GM10266 (cell line): Measurements from ENCODE around the gene ACSS2.

ENCODE experiments used
- DNase-seq: peaks from one replicate; pipeline ENCODE4 v3.0.0; 2012; ENCODE audit errors: extremely low spot score
- TF ChIP-seq, protein P1 (sequence below): IDR thresholded peaks from 2 replicates; pipeline ENCODE4 v1.5.1; 2012; ENCODE audit warnings: mild to moderate bottlenecking, low read depth; ENCODE audit not compliant: control insufficient read depth, insufficient read depth; ENCODE audit errors: missing control alignments

Gene ACSS2

DNA sequence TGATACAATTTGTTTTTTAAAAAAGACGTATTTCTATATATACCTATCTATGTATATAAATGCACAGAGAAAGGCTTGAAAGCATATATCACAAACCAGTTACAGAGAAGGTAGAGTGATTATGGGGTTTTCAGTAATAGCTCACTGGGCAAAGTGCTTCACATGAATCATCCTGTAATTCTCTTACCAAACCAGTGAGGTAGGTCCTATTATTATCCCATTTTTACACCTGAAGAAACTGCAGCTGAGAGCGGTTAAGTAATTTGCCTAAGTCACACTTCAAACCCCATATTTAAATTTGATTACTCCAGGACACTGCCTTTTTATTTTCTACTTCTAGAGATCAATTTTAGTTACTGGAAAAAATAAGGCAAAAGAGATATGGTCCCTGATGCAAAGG, 74.8 kb downstream of the ACSS2 start:
- no peak for DNase-seq
- TF ChIP-seq, protein P1, sequence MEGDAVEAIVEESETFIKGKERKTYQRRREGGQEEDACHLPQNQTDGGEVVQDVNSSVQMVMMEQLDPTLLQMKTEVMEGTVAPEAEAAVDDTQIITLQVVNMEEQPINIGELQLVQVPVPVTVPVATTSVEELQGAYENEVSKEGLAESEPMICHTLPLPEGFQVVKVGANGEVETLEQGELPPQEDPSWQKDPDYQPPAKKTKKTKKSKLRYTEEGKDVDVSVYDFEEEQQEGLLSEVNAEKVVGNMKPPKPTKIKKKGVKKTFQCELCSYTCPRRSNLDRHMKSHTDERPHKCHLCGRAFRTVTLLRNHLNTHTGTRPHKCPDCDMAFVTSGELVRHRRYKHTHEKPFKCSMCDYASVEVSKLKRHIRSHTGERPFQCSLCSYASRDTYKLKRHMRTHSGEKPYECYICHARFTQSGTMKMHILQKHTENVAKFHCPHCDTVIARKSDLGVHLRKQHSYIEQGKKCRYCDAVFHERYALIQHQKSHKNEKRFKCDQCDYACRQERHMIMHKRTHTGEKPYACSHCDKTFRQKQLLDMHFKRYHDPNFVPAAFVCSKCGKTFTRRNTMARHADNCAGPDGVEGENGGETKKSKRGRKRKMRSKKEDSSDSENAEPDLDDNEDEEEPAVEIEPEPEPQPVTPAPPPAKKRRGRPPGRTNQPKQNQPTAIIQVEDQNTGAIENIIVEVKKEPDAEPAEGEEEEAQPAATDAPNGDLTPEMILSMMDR = no peak

DNA sequence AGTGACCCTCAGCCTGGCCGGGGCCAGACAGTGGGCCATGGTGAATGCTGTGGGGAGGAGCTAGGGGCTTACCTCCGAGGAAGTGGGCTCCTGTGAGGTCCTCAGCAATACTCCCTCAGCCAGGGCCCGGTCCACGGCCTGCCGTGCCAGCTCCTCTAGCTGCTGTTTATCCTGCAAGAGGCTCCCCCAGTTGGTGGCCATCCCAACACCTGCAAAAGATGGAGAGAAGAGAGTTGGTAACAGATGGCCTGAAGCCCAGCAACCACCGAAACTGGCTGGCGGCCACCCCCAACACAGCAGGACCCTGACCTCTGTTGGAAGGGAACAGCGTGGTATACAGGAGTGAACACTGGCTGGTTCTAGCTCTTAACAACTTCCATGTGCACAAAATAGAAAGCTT, 75.2 kb downstream of the ACSS2 start:
- no peak for DNase-seq

DNA sequence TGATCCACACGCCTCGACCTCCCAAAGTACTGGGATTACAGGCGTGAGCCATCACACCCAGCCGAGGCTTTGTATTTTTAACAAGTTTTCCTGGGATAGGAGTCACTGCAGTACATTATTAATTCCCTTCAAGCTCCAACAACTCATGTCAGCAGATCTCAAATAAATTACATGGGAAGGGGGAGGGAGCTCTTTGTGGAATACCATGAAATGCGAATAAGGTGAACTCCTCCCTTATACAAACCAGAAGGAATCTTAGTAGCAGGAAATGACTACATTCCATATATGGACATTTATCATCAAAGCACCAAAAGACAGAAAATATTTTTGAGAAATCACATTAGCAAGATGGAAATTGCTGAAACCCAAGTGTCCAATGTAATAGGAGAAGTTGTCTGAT, 76.3 kb downstream of the ACSS2 start:
- DNase-seq = no peak
- TF ChIP-seq, protein P1 = no peak

More for the DNA sequence above, 75.2 kb downstream of the ACSS2 start:
- TF ChIP-seq, protein P1 = no peak

DNA sequence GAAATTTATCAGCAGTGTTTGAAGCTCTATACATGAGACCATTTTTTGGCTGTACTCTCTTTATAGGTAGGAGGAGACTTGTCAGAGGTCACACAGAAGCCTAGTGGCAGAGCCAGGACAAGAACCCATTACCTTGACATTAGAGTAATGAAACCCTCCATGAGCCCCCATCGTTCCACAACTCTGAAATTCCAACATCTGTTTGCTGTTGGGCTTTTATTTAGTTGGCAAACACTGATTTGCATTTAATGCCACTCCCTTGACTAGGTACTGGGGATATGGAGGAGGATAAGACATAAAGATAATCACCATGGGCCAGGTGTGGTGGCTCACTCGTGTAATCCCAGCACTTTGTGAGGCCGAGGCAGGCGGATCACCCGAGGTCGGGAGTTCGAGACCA, 77.5 kb downstream of the ACSS2 start:
- TF ChIP-seq, protein P1 = no peak
- no peak for DNase-seq

DNA sequence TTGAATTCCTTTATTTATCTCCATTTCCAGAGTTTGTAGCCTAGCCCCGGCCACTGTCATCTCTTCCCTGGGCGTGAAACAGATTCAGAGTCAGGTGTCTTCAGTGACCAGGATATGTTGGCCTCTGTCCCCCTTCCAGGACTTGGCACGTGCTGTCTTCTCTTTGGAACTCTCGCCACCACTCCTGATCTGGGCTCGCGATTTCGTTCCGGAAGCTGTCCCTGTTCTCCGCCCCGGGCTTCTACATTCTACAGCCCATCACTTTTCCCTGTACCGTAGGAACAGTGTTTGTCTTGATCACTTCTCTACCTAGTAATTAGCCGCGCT, 78.5 kb downstream of the ACSS2 start:
- DNase-seq = no peak
- TF ChIP-seq, protein P1 = no peak

DNA sequence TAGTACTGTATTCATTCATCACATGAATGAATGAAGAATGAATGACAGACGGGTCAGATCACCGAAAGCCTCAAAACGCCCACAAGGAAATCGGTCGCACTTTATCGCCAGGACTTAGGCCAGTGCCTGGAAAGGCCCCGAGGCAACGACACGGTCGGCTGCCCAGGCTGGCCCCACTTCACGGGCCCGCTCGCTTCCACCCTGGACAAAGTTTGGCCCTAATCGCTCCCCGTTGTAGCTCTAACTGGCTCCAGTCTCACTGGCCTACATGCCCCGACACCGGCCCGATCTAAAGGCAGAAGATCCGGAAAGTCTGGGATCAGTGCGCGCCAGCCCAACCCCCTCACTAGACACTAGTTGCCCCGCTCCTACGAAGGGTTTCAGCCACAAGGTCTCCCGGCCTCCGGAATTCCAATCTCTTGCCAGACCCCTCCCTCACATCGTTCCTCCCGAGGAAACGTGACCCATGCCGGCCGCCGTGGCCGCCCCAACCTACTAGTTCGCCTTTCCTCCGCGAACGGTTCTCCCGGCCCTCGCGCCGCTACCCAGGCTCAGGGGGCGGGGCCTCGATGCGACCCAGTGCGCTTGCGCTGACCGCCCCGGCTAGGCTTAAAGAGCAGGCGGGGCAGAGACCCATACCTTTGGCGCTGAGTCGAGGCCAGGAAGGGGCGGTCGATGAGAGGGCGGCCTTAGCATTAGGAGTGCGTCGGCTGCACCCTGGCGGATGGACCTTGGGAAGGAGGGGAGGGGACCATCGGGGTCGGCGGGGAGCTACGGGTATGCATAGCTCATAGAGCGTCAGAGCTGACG, 79.0 kb downstream of the ACSS2 start, which contains the start of the genes GSS and MYH7B:
TSS of gene GSS (minus strand) at position 576 of the 810 bp plus-strand sequence. CDS start 3,954 bp downstream, outside the sequence.
TSS of gene MYH7B (plus strand) at position 638 of the 810 bp plus-strand sequence. CDS start 22,138 bp downstream, outside the sequence.
- DNase-seq = peak; percentile 93
- TF ChIP-seq, protein P1 = peak; percentile 50

DNA sequence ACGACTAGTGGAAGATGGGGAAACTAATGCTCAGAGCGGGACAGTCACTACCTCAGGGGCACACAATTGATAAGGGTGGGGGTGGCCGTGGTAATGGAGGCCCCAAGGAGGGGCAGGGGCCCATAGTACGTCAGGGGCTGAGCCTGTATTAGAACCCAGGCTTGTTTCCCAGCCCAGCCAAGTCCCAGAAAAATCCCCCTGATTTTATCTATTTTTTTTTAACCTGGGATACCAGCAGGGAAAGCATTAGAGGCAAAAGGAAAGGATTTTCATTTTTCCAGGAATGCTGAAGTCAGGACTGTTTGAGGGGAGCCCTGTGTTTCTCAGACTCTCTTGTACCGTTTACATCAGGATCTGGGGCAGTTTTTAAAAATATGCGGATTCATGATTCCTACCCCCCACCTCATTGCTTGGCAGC, 79.6 kb downstream of the ACSS2 start:
- no peak for DNase-seq
- TF ChIP-seq, protein P1 = no peak
